HG02970 (cell line): ENCODE measurements around the gene TENT4A.
A peak's percentile ranks its signal among the peaks of the same experiment; 100 is the strongest.
"Not testable (repeated sequence)": the region's sequence is repeated elsewhere in the genome, so short reads cannot be mapped to it uniquely, and the experiment has no call there.

Source experiments
- ATAC-seq: cut with Tn5 transposase; IDR thresholded peaks from one replicate; pipeline ENCODE4 v1.9.1; 2021; ENCODE audit warnings: mild to moderate bottlenecking, moderate library complexity, moderate number of reproducible peaks; ENCODE audit not compliant: unreplicated experiment, low FRiP score

The TENT4A gene

GRCh38 chr5:6713274-6714225 lies at the start of gene TENT4A:
TENT4A (plus strand) TSS chr5:6713432; CDS start chr5:6713984, 552 bp downstream.
- peak; percentile 28 for ATAC-seq

DNA sequence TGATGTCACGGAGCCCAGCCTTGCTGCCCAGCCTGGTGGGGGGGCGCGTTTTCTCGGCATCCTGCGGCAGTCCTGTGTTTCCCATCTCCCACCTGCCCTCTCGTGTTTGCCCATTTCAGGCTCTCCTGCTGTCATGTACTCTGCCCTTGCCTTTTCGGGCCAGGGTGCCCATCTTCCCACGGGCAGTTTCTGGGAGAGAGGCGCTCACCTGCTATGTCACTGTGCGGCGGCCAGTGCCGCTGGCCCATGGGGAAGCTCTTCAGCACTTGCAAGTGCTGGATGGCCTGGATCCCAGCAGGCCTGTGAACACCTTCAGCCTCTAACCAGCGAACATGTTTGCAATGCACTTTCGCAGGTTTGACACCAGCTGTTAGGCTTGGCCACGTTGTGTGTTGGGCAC lies 46.5 kb upstream of the TENT4A start:
- no peak for ATAC-seq

DNA sequence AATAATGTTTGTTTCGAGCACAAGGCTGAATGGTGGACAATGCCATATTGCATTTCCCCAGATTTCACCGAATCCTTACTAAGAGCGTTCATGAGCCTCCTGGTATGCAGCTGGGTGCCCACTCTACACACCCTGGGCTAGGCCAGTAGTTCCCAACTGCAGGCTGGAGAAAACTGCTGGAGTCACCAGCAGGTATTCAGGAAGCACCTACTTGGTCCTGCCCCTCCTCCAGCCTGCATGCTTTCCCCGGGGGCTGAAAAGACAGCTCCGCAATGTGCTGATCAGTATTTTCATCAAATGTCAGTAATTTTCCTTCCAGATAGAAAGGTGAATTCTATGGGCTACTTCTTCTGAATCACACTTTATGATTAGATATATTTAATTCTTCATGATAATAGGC lies 45.6 kb upstream of the TENT4A start:
- ATAC-seq = no peak

GRCh38 chr5:6668717-6669116 lies 44.5 kb upstream of the TENT4A start:
- not testable (repeated sequence) for ATAC-seq

- no peak for ATAC-seq
Measured at GRCh38 chr5:6673031-6673430, 40.2 kb upstream of the TENT4A start.

DNA sequence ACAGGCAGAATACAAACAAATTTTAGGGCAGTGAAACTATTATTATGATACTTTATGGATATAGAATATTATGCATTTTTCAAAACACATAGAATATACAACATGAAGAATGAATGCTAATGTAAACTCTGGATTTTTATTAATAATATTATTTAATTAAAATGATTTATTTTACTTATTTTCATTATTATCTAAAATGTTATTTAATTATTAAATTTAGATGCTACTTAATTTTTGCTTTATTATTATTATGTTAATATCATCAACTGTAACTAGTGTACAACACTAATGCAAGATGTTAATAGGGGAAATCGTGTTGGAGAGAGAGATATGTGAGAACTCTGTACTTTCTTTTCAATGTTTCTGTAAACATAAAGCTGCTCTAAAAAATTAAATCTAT lies 39.3 kb upstream of the TENT4A start:
- ATAC-seq = no peak

DNA sequence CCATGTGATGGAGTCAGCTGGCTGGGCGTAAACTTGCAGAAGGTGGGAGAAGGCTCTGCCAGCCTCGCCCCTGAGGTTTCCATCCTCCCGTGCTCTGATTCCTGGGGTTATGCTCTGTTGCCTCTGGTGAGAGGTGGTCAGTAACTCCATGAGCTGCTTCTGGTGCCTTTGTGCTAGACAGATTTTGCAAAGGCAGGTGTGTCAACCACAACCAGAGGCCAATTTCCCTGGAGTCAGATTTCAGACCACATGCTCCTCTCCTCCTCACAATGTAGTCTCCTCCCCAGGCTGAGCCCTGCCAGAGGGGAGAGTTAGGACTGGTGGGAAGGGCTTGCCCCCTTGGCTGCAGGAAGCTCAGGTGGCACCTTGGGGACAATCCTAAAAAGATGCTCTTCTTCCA lies 38.8 kb upstream of the TENT4A start:
- ATAC-seq = no peak

DNA sequence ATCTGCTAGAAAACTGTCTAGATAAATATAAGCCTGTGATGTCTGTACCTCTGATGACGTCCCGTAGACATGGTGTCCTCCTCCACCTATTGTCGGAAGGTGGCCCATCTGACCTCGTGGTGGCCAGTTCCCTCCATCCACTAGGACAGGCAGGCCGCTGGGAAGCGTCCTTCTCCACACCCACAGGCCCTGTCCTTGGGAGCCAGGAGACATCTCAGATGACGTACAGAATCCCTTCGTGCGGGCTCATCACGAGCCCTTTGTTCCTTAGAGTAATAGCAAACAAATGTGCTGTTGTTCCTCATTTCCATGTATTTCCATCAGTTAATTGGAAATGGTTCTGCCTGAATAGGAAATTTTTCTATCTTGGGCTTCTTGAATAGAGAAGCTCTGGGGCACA lies 38.3 kb upstream of the TENT4A start:
- no peak for ATAC-seq

GRCh38 chr5:6675784-6676491 lies 37.3 kb upstream of the TENT4A start:
- no peak for ATAC-seq

GRCh38 chr5:6676702-6677101 lies 36.5 kb upstream of the TENT4A start:
- no peak for ATAC-seq

DNA sequence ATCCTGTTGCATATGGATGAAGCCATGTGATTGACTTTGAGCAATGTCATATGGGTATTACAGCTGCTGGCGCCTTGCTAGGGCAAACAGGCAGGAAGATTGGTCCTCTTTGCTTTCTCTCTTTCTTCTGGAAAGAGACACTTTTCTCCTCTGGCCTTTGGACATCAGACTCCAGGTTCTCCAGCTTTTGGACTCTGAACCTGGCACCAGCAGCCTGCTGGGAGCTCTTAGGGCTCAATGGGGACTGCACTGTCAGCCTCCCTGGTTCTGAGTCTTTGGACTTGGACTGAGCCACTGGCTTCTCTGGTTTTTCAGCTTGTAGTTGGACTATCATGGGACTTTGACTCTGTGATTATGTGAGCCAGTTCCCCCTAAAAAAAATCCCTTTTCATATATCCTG lies 34.8 kb upstream of the TENT4A start:
- ATAC-seq = no peak

- no peak for ATAC-seq
Measured at GRCh38 chr5:6680922-6681321, 32.3 kb upstream of the TENT4A start.

DNA sequence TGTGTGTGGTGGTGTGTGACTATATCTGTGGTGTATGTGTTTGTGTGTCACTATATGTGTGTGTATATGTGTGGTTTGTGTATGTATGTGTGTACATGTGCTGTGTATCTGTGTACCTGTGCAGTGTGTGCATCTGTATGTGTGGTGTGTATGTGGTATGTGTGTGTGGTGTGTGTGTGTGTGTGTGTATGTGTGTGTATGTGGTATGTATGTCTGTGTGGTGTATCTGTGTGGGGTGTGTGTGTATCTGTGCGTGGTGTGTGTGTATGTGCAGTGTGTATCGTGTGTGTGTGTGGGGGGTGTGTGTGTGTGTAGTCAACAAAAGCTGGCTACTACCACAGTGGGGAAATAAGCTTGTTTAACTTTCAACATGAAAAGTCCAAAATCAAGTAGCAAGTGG lies 31.6 kb upstream of the TENT4A start:
- no peak for ATAC-seq

DNA sequence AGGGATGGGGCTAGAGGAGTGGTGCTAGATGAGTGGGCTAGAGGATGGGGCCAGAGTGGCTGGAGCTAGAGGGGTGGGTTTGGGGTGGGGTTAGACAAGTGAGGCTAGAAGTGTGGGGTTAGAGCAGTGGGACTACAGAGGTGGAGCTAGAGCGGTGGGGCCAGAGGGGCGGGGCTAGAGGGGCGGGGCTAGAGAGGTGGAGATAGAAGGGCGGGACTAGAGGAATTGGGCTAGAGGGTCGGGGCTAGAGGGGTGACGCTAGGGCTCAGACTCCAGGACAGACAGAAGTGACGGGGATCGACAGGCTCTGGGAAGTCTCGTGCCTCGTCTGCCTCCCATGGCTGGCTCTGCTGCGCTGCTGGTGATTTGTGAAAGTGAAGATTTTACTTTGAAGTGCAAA lies 31.0 kb upstream of the TENT4A start:
- ATAC-seq = no peak

DNA sequence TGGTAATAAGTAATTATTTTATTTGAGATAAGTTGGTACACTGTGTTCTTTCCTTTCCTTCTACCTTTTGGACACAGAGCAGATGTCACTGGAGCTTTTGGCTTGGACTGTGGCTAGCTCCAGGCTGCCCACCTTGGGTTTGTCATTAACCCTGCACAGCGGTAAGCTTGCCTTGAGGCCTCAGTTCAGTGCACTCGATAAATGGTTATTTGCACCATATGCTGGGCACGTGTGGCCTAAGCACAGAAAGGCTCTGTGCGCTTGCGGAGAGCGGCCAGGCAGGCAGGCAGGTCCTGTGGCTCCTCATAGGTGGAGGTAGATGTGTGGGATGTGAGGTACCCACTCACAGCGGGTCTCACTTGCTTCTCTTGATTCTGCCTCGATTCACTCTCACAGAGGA lies 30.0 kb upstream of the TENT4A start:
- no peak for ATAC-seq

DNA sequence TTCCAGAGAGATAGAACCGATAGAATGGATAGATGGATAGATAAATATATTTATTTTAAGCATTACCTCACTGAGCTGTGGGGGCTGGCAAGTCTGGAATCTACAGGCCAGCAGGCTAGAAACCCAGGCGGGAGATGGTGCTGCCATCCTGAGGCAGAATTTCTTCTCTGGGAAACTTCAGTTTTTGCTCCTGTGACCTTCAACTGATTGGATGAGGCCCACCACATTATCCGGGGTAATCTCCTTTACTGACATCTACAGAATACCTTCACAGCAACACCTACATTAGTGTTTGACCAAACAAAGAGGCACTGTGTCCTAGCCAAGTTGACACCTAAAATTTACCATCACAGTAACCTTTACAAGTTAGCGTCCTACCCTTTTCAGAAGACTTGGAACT lies 29.2 kb upstream of the TENT4A start:
- ATAC-seq = no peak

GRCh38 chr5:6686501-6686900 lies 26.7 kb upstream of the TENT4A start:
- ATAC-seq = no peak

- no peak for ATAC-seq
Measured at GRCh38 chr5:6686915-6687409, 26.3 kb upstream of the TENT4A start.

DNA sequence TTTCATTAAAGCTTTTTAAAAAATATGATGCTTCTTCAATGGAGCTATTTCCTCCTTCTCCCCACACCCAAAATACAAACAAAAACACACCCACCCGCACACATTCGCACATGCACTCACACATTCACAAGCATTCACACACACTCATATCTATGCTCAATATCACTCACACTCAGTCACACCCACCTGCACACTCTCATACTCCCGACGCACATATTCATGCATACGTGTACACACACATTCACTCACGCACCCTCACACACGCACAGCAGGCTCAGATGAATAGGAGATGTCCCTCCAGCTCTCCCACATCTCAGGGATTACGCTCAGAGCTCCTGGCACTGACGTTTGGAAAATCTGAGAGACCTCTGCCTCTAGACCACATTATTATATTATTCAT lies 25.7 kb upstream of the TENT4A start:
- ATAC-seq = no peak

DNA sequence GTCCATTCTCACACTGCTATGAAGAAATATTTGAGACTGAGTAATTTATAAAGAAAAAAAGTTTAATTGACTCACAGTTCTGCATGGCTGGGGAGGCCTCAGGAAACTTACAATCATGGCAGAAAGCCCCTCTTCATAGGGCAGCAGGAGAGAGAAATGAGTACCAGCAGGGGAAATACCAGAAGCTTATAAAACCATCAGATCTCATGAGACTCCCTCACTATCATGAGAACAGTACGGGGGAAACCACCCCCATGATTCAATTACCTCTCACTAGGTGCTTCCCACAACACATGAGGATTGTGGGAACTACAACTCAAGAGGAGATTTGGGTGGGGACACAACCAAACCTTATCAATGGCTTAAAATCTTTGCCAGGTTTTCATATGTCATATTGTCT lies 20.3 kb upstream of the TENT4A start:
- no peak for ATAC-seq

- no peak for ATAC-seq
Measured at GRCh38 chr5:6698696-6699095, 14.5 kb upstream of the TENT4A start.

- no peak for ATAC-seq
Measured at GRCh38 chr5:6699357-6699756, 13.9 kb upstream of the TENT4A start.
